Measurements from ENCODE around the gene PMEPA1.

Gene PMEPA1

DNA sequence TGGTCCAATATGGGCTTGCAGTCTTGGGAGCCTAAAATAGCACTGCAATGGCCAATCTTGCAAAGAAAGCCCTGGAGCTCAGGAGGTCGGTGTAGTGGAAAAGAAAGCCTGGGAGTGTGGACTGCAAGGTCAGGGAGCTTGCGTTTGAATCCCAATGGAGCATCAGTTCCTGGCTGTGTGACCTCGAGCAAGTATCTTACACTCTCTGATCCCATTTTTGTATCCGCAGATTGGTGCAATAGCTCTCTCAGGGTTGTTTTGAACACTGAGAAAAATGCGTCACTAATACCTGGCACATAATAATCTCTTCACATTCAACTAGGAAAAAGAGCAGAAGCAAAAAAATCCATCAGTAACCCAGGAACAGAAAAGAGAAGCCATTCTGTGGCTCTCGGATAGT lies 7.3 kb downstream of the PMEPA1 start:
- no peak for DNase-seq (ENCODE audit: extremely low read depth, low read depth)
- H3K4me3 ChIP-seq (replicated peaks; ENCODE audit: low read depth, low read length): no peak overlapping the region
- TF ChIP-seq, protein P1, sequence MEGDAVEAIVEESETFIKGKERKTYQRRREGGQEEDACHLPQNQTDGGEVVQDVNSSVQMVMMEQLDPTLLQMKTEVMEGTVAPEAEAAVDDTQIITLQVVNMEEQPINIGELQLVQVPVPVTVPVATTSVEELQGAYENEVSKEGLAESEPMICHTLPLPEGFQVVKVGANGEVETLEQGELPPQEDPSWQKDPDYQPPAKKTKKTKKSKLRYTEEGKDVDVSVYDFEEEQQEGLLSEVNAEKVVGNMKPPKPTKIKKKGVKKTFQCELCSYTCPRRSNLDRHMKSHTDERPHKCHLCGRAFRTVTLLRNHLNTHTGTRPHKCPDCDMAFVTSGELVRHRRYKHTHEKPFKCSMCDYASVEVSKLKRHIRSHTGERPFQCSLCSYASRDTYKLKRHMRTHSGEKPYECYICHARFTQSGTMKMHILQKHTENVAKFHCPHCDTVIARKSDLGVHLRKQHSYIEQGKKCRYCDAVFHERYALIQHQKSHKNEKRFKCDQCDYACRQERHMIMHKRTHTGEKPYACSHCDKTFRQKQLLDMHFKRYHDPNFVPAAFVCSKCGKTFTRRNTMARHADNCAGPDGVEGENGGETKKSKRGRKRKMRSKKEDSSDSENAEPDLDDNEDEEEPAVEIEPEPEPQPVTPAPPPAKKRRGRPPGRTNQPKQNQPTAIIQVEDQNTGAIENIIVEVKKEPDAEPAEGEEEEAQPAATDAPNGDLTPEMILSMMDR (IDR thresholded peaks at IDR 0.05; ENCODE audit: low read depth, low read length, missing control alignments): no peak

DNA sequence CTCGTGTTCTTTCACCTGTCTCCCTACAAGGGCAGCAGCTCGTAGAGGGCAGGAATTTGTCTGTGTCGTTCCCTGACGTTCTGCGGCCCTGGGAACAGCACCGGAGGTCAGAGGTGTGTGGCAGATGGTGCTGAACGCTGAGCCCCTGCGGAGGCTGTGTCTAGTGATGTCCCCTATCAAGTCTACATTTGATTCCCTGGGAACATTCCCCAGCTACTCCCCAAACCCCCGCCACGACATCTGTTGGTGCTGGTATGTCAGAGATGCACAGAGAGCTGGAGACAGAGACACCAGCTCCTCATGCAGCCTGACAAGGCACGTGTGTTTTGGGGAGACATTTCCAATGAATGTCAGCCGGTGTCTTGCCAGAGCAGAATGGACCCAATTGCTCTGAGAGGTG lies 7.7 kb downstream of the PMEPA1 start:
- TF ChIP-seq, protein P1 (IDR thresholded peaks at IDR 0.05; ENCODE audit: low read depth, low read length, missing control alignments): no peak
- DNase-seq (ENCODE audit: extremely low read depth, low read depth): no peak
- no peak overlapping the region for H3K4me3 ChIP-seq (replicated peaks; ENCODE audit: low read depth, low read length)

DNA sequence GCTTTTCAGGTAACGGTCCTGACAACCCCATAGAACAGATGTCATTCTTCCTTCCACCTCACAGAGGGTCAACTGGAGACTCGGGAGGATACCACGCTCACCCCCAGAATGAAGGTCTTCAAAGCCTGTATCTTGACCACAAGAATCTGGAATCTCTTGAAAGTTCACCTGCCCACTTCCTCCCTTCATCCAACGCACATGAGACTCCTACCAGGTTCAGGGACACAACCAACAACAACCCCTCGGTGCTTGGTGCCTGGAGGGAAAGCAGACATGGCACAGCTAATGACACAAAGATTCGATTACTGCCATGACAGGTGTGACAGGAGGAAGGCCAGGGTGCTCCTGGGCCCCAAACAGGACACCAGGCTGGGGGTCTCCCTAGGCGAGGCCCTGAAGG lies 8.2 kb downstream of the PMEPA1 start:
- no peak overlapping the region for H3K4me3 ChIP-seq (replicated peaks; ENCODE audit: low read depth, low read length)
- DNase-seq (ENCODE audit: extremely low read depth, low read depth): no peak
- TF ChIP-seq, protein P1 (IDR thresholded peaks at IDR 0.05; ENCODE audit: low read depth, low read length, missing control alignments): no peak

DNA sequence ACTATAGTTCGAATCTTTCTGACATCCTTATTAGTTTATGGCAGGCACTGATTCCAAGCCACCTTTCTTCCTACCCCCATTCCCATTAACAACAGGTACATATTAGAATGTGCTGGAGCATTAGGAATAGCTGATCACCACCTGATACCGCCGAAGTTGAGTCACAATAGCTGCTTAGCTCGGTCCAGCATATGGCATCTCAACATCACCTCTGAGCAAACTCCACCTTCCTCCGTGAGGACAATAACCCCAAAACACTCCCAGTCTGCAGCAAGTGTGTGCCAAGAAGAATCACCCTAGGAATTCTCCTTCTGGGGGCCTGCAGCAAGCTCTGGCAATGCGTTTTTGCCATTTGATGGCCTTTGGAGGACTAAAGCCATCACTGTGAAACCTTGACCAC lies 8.7 kb downstream of the PMEPA1 start:
- TF ChIP-seq, protein P1 (IDR thresholded peaks at IDR 0.05; ENCODE audit: low read depth, low read length, missing control alignments): no peak
- no peak overlapping the region for H3K4me3 ChIP-seq (replicated peaks; ENCODE audit: low read depth, low read length)
- no peak for DNase-seq (ENCODE audit: extremely low read depth, low read depth)

DNA sequence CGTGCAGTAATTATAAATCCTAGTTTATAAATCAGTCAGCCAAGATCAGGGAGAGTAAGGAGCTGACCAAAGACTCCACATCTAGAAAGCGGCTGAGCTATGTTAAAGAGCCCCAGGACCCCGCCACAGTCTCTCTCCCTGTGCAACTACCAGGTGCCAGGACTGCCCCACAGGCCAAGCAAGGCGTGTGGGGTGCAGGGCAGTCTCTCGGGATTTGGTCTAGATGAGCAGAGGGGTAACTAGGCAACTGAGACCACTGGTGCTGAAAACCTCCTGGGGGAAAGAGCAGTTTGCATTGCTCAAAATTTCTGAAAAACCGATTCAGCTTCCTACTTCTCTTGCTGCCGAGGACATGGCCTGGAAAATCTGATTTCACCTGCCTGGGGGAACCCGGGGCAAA lies 10.4 kb downstream of the PMEPA1 start:
- no peak for DNase-seq (ENCODE audit: extremely low read depth, low read depth)
- TF ChIP-seq, protein P1 (IDR thresholded peaks at IDR 0.05; ENCODE audit: low read depth, low read length, missing control alignments): no peak
- H3K4me3 ChIP-seq (replicated peaks; ENCODE audit: low read depth, low read length): no peak overlapping the region

DNA sequence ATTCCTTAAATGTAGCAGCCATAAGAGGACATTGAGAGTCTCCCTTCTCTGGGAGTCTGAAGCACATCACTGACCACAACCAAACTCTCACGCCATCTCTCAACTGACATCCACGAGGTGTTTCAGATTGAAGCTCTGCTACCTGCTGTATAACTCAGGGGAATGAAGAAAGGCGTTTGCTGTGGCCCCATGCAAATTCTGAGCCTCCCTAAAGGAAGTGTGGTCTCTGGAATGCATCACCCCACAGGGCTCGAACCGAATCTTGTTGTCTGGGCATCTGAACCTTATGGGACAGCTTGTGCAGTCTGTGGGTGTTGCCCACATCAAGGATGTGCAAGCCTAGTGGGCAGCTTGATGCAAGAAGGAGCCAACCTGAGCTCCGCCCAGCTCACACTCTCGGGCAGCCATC lies 10.9 kb downstream of the PMEPA1 start:
- TF ChIP-seq, protein P1 (IDR thresholded peaks at IDR 0.05; ENCODE audit: low read depth, low read length, missing control alignments): no peak

DNA sequence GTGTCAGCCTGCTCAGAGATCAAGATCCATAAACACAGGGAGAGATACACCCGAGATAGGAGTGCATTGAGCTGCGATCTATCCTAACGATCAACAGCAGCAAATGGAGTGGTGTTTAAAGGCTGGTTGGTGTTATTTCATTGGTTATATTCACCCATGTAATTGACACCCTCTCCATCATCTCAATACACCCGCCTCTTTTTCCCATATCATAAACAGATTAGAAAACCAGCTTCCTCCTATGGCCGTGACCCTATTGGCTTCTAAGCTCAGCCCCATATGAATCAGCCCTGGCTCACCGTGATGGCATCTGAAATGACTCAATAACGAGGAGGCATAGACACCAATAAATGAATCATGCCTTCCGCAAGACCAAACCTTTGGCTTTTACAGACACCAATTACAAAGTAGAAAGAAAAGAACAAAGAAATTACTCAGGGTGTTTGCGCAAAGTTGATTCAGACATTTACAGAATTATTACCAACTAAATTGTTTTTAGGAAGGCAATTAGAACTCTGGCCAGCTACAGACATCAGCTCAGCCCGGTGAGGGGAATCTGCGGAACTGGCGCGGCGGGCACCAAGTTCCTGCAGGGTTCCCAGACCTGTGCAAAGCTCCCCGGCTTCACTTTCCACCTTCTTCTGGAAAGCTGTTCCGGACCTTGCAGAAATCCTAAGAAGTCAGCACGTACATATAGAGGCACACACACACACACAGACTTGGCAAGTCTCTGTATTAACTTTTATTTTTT lies 11.5 kb downstream of the PMEPA1 start:
- TF ChIP-seq, protein P1 (IDR thresholded peaks at IDR 0.05; ENCODE audit: low read depth, low read length, missing control alignments): no peak
- DNase-seq (ENCODE audit: extremely low read depth, low read depth): peak; percentile 93
- H3K4me3 ChIP-seq (replicated peaks; ENCODE audit: low read depth, low read length): no peak overlapping the region

More for the DNA sequence above, 10.9 kb downstream of the PMEPA1 start:
- no peak overlapping the region for H3K4me3 ChIP-seq (replicated peaks; ENCODE audit: low read depth, low read length)
- no peak for DNase-seq (ENCODE audit: extremely low read depth, low read depth)
